H9 (cell line): ENCODE data around the gene SAFB. TPM values are rescaled to one million over a fixed set of nuclear protein-coding genes. Genes with fewer than 3 reads are reported as not detected.
A peak's percentile ranks its signal among the peaks of the same experiment; 100 is the strongest.

Experiments used
- DNase-seq: peaks from one replicate; pipeline ENCODE4 v3.0.0-alpha.2; 2017
- H2AFZ ChIP-seq: one replicate; pipeline ENCODE4 v1.6.1; 2013; ENCODE audit warnings: mild to moderate bottlenecking, low read length, control low read depth, moderate library complexity
- H2AK5ac ChIP-seq: 2 replicates; pipeline ENCODE4 v1.6.1; 2013; ENCODE audit warnings: low read length, control low read depth, mixed read lengths; ENCODE audit not compliant: insufficient read length
- H2BK120ac ChIP-seq: one replicate; pipeline ENCODE4 v1.6.1; 2013; ENCODE audit warnings: low read depth, mild to moderate bottlenecking, low read length, control low read depth, inconsistent platforms; ENCODE audit not compliant: poor library complexity, severe bottlenecking
- H2BK12ac ChIP-seq: 2 replicates; pipeline ENCODE4 v1.6.1; 2013; ENCODE audit warnings: low read length, control low read depth, mixed read lengths, low read depth; ENCODE audit not compliant: insufficient read length
- H2BK15ac ChIP-seq: 2 replicates; pipeline ENCODE4 v1.6.1; 2013; ENCODE audit warnings: low read depth, low read length, control low read depth
- H2BK20ac ChIP-seq: one replicate; pipeline ENCODE4 v1.6.1; 2013; ENCODE audit warnings: low read depth, mild to moderate bottlenecking, low read length, control low read depth, inconsistent platforms; ENCODE audit not compliant: poor library complexity, severe bottlenecking
- H2BK5ac ChIP-seq: 2 replicates; pipeline ENCODE4 v1.6.1; 2013; ENCODE audit warnings: low read length, control low read depth, mixed read lengths; ENCODE audit not compliant: insufficient read length
- H3K14ac ChIP-seq: 2 replicates; pipeline ENCODE4 v1.6.1; 2013; ENCODE audit warnings: low read length, control low read depth; ENCODE audit not compliant: insufficient read depth
- H3K18ac ChIP-seq: 2 replicates; pipeline ENCODE4 v1.6.1; 2013; ENCODE audit warnings: low read depth, mild to moderate bottlenecking, mixed read lengths, low read length, control low read depth; ENCODE audit not compliant: insufficient read length
- H3K23ac ChIP-seq: 2 replicates; pipeline ENCODE4 v1.6.1; 2013; ENCODE audit warnings: low read length, control low read depth, mixed read lengths, low read depth; ENCODE audit not compliant: insufficient read length
- H3K23me2 ChIP-seq: 2 replicates; pipeline ENCODE4 v1.6.1; 2013; ENCODE audit warnings: low read depth, mild to moderate bottlenecking, mixed read lengths, low read length, control low read depth; ENCODE audit not compliant: insufficient read length, poor library complexity, severe bottlenecking
- H3K27ac ChIP-seq: 2 replicates; pipeline ENCODE4 v1.5.1; 2013; ENCODE audit warnings: low read length, control low read depth, mixed read lengths, low read depth; ENCODE audit not compliant: insufficient read length
- H3K27me3 ChIP-seq: 2 replicates; pipeline ENCODE4 v1.6.1; 2013; ENCODE audit warnings: low read length, control low read depth, inconsistent platforms; ENCODE audit not compliant: insufficient read depth
- H3K4ac ChIP-seq: 2 replicates; pipeline ENCODE4 v1.6.1; 2013; ENCODE audit warnings: low read depth, mild to moderate bottlenecking, control low read depth, inconsistent platforms, low read length, moderate library complexity
- H3K4me1 ChIP-seq: 2 replicates; pipeline ENCODE4 v1.6.1; 2013; ENCODE audit warnings: low read length, control low read depth, inconsistent platforms; ENCODE audit not compliant: insufficient read depth
- H3K4me2 ChIP-seq: 2 replicates; pipeline ENCODE4 v1.6.1; 2013; ENCODE audit warnings: low read length, control low read depth, mixed read lengths; ENCODE audit not compliant: insufficient read length, insufficient read depth
- H3K56ac ChIP-seq: 2 replicates; pipeline ENCODE4 v1.6.1; 2013; ENCODE audit warnings: low read depth, mild to moderate bottlenecking, mixed read lengths, low read length, control low read depth; ENCODE audit not compliant: insufficient read length
- H3K79me1 ChIP-seq: 2 replicates; pipeline ENCODE4 v1.6.1; 2013; ENCODE audit warnings: low read depth, mild to moderate bottlenecking, moderate library complexity, low read length, control low read depth, inconsistent platforms; ENCODE audit not compliant: insufficient read depth, poor library complexity, severe bottlenecking
- H3K79me2 ChIP-seq: 2 replicates; pipeline ENCODE4 v1.6.1; 2013; ENCODE audit warnings: low read length, control low read depth, inconsistent platforms; ENCODE audit not compliant: insufficient read depth
- H3K9ac ChIP-seq: 2 replicates; pipeline ENCODE4 v1.6.1; 2013; ENCODE audit warnings: low read length, control low read depth, mixed read lengths; ENCODE audit not compliant: insufficient read length; ENCODE audit errors: extremely low read depth
- H3K9me3 ChIP-seq: one replicate; pipeline ENCODE4 v1.6.1; 2013; ENCODE audit warnings: low read depth, low read length, inconsistent platforms; ENCODE audit not compliant: control insufficient read depth
- H3T11ph ChIP-seq: one replicate; pipeline ENCODE4 v1.6.1; 2013; ENCODE audit warnings: mild to moderate bottlenecking, low read length, control low read depth, inconsistent platforms
- H4K20me1 ChIP-seq: one replicate; pipeline ENCODE4 v1.6.1; 2013; ENCODE audit not compliant: control insufficient read depth, insufficient read length, insufficient read depth
- H4K5ac ChIP-seq: 2 replicates; pipeline ENCODE4 v1.6.1; 2013; ENCODE audit warnings: low read depth, mild to moderate bottlenecking, mixed read lengths, low read length, control low read depth; ENCODE audit not compliant: insufficient read length
- H4K8ac ChIP-seq: replicated peaks from 2 replicates; pipeline ENCODE4 v1.6.1; 2013; ENCODE audit warnings: low read length, control low read depth, mixed read lengths, low read depth; ENCODE audit not compliant: insufficient read length
- H4K91ac ChIP-seq: 2 replicates; pipeline ENCODE4 v1.6.1; 2013; ENCODE audit warnings: low read depth, mild to moderate bottlenecking, moderate library complexity, mixed read lengths, low read length, control low read depth; ENCODE audit not compliant: insufficient read length
- H3K27ac Mint-ChIP-seq, 3 experiments: 2 replicates in 2 of 3; 3 replicates in 1 of 3; pipeline ENCODE4 v1.8.0; 2020 to 2021; ENCODE audit warnings: mixed read lengths in 3 of 3, mild to moderate bottlenecking in 1 of 3, moderate library complexity in 1 of 3
- H3K27me3 Mint-ChIP-seq: 2 replicates; pipeline ENCODE4 v1.8.0; 2021; ENCODE audit warnings: low read depth, mild to moderate bottlenecking, moderate library complexity, mixed read lengths
- H3K36me3 Mint-ChIP-seq, 3 experiments: 2 replicates in 2 of 3; 3 replicates in 1 of 3; pipeline ENCODE4 v1.8.0; 2020 to 2021; ENCODE audit warnings: low read depth in 3 of 3, mixed read lengths in 3 of 3; ENCODE audit not compliant: insufficient read depth in 1 of 3
- H3K4me1 Mint-ChIP-seq, 2 experiments: 2 replicates each; pipeline ENCODE4 v1.8.0; 2020; ENCODE audit warnings: mixed read lengths in 2 of 2
- H3K4me3 Mint-ChIP-seq, 2 experiments: 2 replicates in 1 of 2; 3 replicates in 1 of 2; pipeline ENCODE4 v1.8.0; 2020 to 2021; ENCODE audit warnings: mild to moderate bottlenecking in 2 of 2, mixed read lengths in 2 of 2, moderate library complexity in 1 of 2
- H3K9me3 Mint-ChIP-seq, 2 experiments: 2 replicates in 1 of 2; 3 replicates in 1 of 2; pipeline ENCODE4 v1.8.0; 2020; ENCODE audit warnings: mild to moderate bottlenecking in 2 of 2, mixed read lengths in 2 of 2, moderate library complexity in 1 of 2
- CTCF ChIP-seq: fragments of 200-600 bp; sonication (generic); conservative IDR thresholded peaks from 3 replicates; pipeline ENCODE4 v1.8.0; 2021; ENCODE audit warnings: antibody characterized with exemption, mild to moderate bottlenecking
- WGBS: extraction: QIAGEN DNeasy Blood & Tissue Kit; methylation state at CpG from one replicate; pipeline ENCODE4 v1.1.7; 2013; ENCODE audit warnings: missing lambda C conversion rate, low lambda C conversion rate, mixed read lengths; ENCODE audit not compliant: insufficient read length; ENCODE audit errors: extremely low coverage; 5-methylcytosine and 5-hydroxymethylcytosine counted together
- total RNA-seq: library from RNA; stranded (reverse); gene quantifications from 2 replicates; pipeline ENCODE4 v1.2.1, GENCODE V29; 2021

SAFB gene
- total RNA-seq, 1 experiment from 2014 or later, result 110 TPM

- Histone ChIP-seq H4K91ac (no peak overlapping the region), H3K9me3 (no peaks in the 10 kb centered on the region), H2BK15ac (no peak overlapping the region), H4K20me1 (no peaks in the 10 kb centered on the region), H3K4ac (no peak overlapping the region), H3T11ph (no peak overlapping the region), H3K27ac (no peak overlapping the region), H3K27me3 (no peaks in the 10 kb centered on the region), H2BK12ac (no peak overlapping the region), H2BK120ac (no peak overlapping the region), H3K79me1 (no peaks in the 10 kb centered on the region), H2AK5ac (no peak overlapping the region), H3K9ac (no peak overlapping the region), H2BK5ac (no peak overlapping the region), H3K23ac (no peak overlapping the region), H3K56ac (no peak overlapping the region), H2BK20ac (no peak overlapping the region), H3K4me1 (no peaks in the 10 kb centered on the region), H2AFZ (no peak overlapping the region), H3K14ac (no peak overlapping the region), H3K23me2 (peaks cover 5% of the 10 kb centered on the region), H4K5ac (no peak overlapping the region), H3K79me2 (peaks cover 9% of the 10 kb centered on the region; the same call in 1 of the 2 replicates), H3K18ac (no peak overlapping the region), H3K4me2 (no peak overlapping the region), H4K8ac (no peak overlapping the region)
- Mint-ChIP-seq H3K9me3 (peaks cover 2 to 4% of the 10 kb centered on the region in 2 experiments; a peak in 2 of 5 replicates), H3K36me3 (peaks cover 42 to 75% (median 57%) of the 10 kb centered on the region in 3 experiments), H3K27me3 (peaks cover 8% of the 10 kb centered on the region; the same call in 1 of the 2 replicates), H3K4me3 (no peak overlapping the region), H3K27ac (no peak overlapping the region), H3K4me1 (peaks cover 2 to 9% of the 10 kb centered on the region in 2 experiments; a peak in 3 of 4 replicates)
- TF ChIP-seq CTCF, result no peak
- DNase-seq, result peak; percentile 50
- no CpG with 5 or more reads among the region's 28 CpGs for WGBS
Observed at GRCh38 chr19:5695649-5696195, 72.8 kb downstream of the SAFB start.
